GM19468 (cell line): ENCODE results near the gene RNF5.
"Not testable (repeated sequence)": the region's sequence is repeated elsewhere in the genome, so short reads cannot be mapped to it uniquely, and the experiment has no call there.

Experiments
- ATAC-seq: cut with Tn5 transposase; IDR thresholded peaks from one replicate; pipeline ENCODE4 v1.9.1; 2021; ENCODE audit warnings: mild to moderate bottlenecking, moderate library complexity, moderate number of reproducible peaks; ENCODE audit not compliant: unreplicated experiment; ENCODE audit errors: extremely low read depth

RNF5 gene, protein sequence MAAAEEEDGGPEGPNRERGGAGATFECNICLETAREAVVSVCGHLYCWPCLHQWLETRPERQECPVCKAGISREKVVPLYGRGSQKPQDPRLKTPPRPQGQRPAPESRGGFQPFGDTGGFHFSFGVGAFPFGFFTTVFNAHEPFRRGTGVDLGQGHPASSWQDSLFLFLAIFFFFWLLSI

DNA sequence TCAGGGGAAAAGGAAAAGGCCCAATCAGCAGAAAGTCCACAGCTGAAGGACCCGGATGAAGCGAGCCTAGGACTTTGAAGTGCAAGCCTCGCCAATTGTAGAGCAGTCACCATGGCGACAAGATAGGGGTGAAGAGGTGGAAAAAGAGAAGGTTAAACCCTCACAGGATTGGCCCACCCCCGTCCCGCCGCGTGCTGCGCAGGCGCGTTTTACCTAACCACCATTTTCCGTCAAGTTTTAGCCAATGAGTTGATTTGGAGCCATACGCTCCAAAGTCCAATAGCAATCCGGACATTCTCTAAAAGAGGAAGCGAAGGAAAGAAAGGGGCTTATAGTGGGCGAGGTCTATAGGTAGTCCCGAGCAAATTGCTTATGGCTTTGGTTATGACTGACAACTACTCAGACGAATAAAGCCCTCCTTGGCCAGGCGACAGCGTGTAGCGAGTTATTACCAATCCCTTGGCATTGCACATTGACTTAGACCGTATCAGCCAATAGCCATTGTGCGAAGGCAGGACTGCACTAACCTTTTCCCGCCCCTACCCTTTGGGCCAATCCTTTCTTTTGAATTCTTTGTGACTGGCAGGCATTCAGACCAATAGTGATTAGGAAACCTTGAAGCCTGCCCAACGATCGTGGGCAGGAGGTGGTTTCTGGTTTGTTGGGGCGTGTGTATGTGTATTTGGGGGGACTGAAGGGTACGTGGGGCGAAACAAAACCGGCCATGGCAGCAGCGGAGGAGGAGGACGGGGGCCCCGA, at the start of gene RNF5:
Gene RNF5, plus strand, starts transcription at position 618 of the 759 bp plus-strand sequence. Its CDS starts 107 bp downstream, at position 725.
- peak; percentile 86 for ATAC-seq

DNA sequence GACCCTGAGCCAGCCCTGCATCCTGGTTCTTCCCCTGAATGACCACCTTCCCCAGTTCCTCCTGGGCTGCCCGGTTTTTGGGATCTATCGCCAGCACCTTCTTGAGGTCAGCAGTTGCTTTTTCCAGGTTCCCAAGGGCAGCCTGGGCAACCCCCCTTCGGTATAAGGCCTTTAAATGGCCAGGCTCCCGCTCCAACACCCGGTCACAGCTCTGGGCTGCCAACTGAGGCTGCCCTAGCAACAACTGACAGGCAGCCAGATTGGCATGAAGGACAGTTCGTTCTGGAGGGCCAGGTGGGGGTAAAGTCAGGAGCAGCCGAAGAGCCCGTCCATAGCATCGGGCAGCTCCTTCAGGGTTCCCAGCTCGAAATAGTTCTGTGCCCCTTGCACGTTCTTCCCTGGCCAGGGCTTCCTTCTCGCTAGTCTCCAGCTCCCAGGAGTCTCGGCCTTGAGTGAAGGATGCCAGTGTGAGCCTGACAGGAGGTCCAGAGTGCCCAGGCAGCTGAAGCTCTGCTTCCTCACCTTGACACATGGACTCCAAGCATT, 49.4 kb upstream of the RNF5 start:
- ATAC-seq, result no peak

DNA sequence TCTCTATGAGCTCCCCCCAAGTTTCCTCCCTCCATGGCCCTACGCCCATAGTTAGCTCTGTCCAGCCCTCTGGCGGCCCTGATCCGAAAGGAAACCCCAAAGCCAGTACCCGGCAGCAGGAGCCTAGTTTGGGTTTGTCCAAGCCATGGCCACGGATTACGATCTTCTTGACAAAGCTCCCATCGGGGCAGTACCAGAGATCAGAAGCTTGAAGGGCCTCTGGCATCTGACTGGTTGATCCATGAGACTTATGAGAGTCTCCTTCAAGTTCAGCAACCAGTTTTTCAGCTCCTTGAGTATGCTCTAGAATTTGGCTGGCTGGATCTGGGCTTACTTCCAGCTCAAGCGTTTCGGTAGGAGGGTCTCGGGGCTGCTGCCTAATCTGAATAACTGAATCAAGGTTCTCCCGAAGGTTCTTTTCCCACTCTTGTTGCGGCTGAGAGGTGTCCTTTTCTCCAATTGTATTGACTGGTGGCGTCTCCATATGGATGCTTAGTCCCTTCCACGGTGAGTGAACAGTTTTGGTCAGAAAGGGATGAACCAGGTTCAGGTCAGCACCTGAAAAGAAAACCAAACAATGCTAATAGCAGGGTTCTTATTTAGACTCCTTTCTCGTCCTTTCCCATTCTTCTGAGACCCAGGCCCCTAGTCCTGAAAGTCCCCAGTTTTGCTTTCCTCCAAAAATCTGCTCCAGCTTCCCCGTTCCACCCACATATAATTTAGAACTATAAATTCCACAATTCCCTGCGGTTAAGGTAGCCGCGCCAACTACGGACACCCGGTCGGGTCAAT, 48.7 kb upstream of the RNF5 start:
- no peak for ATAC-seq

DNA sequence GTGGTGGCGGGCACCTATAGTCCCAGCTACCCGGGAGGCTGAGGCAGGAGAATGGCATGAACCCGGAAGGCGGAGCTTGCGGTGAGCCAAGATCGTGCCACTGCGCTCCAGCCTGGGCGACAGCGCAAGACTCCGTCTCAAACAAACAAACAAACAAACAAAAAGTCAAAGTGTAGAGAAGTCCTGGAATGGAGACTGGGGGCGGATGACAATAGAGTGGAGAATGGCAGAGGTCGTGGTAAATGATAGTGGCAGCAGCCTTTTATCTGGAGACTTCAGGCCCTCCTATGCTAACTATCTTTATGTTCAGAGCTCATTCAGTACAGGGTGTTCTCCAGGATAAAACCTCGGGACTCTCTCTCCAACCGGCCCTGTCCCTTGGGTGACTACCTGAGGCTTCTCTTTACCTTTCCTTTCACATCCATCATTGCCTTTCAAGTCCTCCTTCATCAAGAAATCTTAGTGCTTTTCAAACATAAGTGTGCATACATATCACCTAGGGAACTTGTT, 46.7 kb upstream of the RNF5 start:
- no peak for ATAC-seq

DNA sequence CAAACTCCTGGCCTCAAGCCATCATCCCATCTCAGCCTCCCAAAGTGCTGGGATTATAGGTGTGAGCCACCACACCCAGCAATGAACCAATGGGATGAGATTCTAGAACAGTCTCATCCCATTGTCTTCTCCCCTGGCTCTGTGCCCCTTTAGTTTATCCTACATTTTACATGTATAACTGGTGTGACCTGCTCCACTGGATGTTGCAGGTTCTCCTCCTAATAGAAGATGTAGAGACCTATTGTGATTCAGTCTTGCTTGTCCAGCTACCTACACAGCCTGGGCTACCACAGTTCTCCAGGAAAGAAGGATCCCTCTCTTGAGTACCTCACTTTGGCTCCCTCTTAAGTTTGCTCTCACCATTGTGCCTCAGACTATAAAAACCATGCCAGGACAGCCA, 46.1 kb upstream of the RNF5 start:
- no peak for ATAC-seq

DNA sequence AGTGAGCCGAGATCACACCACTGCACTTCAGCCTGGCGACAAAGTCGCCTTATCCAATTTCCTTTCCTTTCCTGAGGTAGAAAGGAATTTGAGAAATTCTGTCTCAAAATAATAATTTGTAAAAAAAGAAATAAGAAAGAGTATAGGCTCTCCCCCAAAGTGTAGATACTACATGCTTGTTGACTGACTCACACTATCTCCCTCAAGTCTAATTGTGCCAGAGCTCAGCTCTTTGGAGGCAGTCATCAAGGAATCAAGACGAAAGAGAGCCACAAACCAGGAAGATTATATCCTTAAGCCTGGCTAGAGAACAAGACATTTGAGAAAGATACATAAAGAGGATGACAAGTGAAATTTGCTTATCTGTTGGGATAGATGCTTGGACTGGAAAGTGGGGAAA, 44.4 kb upstream of the RNF5 start:
- ATAC-seq, result no peak

DNA sequence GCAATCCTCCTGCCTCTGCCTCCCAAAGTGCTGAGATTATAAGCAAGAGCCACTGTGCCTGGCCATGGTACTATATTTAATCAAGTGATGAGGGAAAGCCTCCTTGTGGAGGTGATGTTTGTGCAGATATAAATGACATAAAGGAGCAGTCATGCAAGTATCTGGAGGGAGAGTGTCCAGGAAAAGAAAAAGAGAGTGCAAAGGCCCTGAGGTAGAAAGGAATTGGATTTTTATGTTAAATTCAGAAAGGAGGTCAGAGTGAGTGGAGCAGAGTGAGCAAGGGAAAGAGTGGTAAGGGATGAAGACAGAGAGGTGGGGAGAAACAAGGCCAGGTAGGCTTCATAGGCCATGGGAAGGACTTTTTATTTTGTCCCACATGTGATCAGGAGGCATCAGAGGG, 40.8 kb upstream of the RNF5 start:
- ATAC-seq, result no peak

DNA sequence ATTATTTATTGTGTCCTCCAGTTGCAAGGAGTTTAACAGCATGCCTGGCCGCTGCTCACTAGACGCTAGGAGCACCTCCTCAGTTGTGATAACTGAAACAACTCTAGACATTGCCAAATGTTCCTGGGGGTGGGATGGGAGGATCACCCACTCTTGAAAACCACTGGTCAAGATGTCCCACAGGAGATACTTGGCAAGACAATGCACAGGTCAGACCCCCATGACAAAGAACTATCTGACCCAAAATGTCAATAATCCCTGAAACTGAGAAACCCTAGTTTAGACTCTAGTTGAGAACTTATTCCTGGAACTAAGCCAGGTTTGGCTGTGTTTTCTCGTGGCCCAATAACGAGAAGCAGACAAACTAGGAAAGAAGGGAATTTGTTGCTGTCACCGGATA, 38.6 kb upstream of the RNF5 start:
- ATAC-seq, result no peak

DNA sequence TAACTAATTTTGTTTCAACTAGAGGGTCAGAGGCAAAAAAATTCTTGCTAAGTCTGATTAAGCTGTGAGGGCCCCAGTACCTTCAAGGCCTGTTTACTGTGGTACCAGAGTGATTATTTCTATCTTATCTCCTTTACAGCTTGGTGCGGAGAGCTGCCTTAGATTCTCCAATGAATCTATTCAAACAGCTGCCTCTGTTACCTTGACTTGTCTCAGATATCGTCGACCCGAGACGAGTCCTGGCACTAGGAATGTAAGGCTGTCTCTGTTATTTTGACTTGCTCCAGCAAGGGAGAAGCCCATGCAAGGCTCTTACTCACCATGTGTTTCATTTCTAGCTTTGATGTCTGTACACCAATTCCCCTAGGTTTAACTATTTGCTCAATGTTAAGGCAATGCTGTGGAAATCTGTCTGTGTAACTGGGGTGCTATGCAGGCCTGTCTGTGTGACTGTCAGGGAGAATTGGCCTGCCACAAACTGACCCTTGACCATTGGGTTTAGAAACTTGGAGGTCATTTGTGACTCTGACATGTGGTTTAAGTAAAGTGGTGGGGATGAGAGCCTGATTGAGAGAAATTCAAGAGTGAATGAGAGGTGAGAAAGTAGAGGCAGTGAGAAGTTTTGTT, 37.7 kb upstream of the RNF5 start:
- no peak for ATAC-seq

DNA sequence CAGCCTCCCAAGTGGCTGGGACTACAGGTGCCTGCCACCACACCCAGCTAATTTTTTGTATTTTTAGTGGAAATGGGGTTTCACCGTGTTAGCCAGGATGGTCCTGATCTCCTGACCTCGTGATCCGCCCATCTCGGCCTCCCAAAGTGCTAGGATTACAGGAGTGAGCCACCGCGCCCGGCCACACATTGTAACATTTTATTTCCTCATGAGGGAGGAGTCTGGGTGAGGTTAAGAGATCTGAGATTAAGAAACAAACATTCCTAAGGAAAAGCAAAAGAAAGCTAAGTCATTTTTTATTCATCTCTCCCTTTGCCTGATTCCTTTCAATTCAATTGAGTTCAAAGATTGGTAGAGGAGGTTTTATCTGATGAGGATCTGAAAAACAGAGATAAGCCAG, 34.0 kb upstream of the RNF5 start:
- not testable (repeated sequence) for ATAC-seq

DNA sequence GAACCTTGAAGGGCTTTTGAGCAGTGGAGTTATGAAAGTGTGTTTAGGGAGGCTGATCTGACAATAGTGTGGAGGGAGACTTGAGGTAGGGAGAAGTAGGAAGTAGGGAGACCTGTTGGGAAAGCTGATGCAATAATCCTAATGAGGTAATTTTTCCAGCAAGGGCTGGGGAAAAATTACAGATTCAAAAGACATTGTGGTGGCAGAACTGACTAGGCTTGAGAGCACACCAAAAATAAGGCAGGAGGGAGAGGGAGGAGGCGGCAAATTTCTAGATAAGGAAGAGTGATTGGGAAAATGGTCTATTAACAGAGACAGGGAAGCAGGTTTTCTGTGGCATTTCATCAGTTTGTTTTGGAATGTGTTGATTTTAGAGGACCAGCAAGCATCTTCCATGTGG, 31.9 kb upstream of the RNF5 start:
- ATAC-seq, result no peak

DNA sequence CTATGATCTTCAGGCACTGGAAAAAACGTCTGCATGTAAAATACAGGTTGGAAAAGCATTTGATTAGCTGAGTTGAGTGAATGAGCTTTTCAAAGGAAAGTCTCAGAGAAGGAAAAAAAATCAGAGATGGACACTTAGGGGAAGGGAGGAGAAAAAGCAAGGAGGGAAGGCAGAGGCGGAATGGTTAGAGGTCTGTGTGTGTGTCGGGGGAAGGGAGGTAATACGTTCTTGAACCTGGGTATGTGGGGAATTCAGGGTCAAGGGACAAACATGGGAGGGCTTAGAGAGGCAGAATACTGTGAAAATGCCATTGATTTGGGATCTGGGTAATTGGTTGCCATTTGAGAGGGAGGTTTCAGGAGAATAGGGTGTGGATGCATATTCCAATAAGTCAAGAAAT, 31.5 kb upstream of the RNF5 start:
- no peak for ATAC-seq

DNA sequence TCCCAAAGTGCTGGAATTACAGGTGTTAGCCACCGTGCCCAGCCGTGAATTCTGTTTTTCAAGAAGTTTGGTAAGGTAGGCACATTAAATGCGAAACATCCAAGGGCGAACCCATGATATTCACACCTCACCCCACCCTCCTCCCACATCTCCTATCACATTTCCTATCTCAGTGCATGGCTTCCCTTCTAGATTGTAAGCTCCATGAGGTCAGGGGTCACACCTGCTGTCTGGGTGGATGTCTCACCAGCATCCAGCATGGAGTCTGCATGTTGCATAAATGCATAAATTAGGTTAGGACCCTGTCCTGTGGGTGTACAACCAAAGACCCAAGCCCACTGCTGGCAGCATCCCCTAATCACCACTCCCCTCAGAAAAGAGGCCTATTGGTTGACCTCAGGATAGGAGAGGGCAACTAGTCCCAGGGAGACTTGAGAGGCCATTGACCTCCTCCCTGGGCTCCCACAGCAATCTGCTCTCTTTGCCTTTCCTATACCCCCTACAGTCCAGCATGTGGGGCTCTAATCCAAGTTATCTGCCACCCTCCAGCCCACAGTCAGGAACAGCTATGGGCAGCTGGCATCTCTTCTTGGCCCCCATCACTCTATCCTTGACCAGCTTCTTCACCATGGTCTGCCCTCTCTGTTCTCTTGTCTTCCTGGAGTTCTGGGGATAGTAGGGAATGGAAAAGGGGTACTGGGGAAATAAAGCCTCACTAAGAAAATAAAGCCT, 30.6 kb upstream of the RNF5 start:
- no peak for ATAC-seq

DNA sequence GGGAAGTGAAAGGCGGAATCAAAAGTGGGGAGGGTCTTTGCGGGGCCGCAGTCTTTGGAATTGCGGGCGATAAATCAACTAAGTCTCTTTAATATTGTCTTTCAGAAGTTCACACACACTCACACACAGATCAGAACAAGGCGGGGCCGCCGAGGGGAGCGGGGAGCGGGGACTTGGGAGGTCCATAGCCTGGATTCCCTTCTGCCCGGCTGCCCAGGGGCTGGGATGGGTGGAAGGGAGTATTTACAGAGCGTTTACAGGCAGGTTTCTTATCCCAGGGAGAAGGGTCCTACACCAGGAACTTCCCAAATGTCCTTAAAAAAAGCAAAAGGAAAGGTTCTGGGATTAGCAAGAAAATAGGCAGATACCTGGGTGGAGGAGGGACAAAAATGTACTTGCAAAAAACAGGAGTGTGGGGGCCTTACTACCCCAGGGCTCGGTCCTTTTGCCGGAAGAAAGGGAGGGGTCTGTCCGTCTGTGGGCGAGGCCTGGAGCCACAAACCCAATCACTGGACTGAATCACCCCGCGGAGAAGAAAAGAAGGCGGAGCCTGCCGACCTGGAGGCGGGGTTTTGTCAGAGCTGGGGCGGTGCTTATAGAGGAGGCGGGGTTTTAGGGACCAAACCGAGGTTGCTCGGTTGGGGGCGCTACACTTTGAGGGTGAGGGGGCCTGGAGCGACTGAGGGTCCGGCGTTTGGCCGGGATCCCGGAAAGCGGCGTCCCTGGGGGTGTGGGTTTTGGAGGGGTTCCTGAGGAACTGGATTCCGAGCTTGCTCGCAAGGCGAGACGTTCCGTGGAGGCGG, 29.7 kb upstream of the RNF5 start:
- no peak for ATAC-seq

DNA sequence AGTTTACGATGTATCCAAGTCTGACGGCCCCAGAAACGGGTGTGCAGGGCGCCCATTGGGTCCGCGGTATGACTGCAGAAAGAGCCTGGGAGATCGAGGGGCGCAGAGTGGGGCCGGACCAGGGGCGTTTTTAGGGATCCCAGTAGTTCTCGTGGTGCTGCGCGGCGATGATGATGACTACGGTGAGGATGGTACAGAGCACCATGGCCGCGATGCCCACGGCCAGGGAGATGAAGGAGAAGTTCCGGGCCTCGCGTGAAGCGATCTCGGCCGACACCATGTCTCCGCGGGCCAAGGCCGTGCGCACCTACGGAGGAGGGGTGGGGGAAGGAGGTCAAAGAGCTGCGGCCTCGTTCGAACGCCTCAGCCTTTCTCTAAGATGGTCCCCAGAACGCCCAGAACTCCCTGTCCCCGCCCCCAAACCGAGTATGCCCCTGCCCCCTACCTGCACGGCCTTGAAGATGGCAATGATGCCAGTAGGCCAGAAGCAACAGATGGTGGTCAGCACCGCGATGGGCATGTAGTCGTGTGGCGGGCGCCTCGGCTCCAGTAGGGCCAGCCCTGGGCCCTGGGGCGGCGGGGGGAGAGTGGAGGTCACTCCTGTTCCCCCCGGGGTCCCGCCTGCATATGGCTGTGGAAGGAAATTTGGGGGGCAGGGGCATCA, 29.0 kb upstream of the RNF5 start:
- ATAC-seq, result no peak

DNA sequence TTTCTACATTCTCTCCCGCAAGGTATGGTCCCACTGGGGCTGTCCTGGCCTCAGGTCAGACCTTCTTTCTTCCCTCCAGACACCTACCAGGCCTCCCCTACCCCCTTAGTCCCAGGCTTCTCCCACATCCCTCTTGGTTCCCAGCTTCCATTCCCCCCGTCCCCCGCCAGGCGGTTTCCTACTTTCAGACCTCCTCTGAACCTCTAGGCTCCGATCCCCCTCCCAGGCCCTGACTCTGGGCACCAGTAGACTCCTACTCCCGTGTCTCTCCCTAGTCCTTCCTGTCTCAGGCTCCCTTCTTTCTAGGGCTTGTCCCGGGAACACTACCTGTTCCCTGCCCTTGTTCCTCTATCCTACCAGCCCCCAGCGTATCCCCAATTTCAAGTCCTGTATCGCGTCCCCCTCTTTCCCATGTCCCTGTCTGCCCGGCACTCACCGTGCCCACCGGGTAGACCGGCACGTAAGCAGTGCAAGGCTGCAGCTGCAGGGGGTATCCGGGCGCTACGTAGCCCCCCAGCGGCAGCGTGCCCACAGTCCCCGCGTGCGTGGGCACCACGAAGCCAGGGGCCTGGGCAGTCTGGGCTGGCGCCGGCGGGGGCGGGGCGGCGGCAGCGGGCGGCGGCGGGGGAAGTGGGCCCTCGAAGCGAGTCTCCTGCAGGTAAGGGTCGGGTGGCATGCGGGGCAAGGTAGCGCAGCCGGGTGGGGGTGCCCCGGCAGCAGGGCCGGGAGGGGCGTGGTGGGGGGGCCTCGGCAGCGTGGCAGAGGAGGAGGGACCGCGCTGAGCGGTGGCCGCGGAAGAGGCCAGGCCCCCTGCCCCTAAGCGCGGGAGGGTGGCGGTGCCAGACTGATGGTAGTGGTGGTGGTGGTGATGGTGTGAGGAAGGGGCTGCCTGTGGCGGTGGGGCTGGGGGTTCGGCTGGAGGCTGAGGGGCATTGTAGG, 28.0 kb upstream of the RNF5 start:
- ATAC-seq, result no peak

DNA sequence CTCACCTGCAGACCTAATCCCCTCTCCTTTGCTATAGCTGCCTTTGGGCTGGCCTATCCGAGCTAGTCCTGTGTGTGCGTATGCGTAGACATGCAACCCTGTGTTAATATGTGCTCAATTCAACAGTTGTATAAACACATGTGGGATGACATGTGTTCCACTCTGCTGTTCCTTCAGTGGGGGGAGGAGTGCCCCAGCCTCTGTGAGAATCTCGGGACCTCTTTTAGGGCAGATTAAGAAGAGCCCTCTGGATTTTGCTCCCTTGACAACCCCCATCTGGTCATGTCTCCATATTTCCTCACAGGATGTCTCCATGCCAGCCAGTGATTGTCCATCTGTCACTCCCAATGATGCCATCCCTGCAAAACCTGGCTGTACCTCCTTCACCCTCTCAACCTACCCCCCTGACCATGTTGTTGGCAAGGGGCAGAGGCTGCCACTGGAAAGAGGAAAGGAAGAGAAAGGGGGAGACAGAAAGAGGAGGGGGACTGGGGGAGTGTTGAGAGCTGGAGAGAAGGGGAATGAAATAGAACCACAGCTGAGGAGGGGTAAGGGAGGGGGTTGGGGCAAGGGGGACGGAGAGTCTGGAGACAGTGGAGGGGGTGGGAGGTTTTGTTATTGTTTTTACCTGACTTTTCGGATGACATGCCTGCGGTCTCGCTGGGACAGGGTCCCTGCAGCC, 26.9 kb upstream of the RNF5 start:
- no peak for ATAC-seq
